SK-N-SH (cell line): ENCODE data around the gene NCOA5. TPM values are rescaled to one million over a fixed set of nuclear protein-coding genes. Genes with fewer than 3 reads are reported as not detected.

ENCODE experiments used
- CTCF ChIA-PET: fragments of 300-600, 350-600 bp; formaldehyde crosslinking; extraction: SDS; loops from one replicate; lab custom pipeline; 2021; lab: Yijun Ruan, JAX
- POLR2A ChIA-PET: fragments of 350-600 bp; sonication (Branson Sonifier 250); formaldehyde crosslinking; extraction: SDS; loops from one replicate; lab custom pipeline; 2020; ENCODE audit warnings: antibody characterized with exemption, inconsistent platforms; lab: Yijun Ruan, JAX
- DNase-seq: peaks from one replicate; pipeline ENCODE4 v3.0.0; 2012
- H2AFZ ChIP-seq: fragments of 200-600 bp; sonication (generic); 2 replicates; pipeline ENCODE4 v1.8.1; 2016; ENCODE audit warnings: antibody characterized with exemption, mild to moderate bottlenecking, low read depth
- H3F3A ChIP-seq: fragments of 200-600 bp; sonication (generic); replicated peaks from 2 replicates; pipeline ENCODE3; 2016; ENCODE audit warnings: antibody characterized with exemption, mild to moderate bottlenecking; ENCODE audit not compliant: insufficient read depth
- H3K27ac ChIP-seq, 2 experiments: fragments of 200-500 bp in 1 of 2; fragments of 200-600 bp in 1 of 2; sonication (Bioruptor generic) in 1 of 2; sonication (generic), shearing (Covaris generic) in 1 of 2; 2 replicates each; pipeline versions ENCODE4 v1.5.1 to v1.6.1; 2014 to 2016; ENCODE audit warnings: low read depth in 2 of 2, inconsistent platforms in 1 of 2, low read length in 1 of 2, mild to moderate bottlenecking in 1 of 2, mixed read lengths in 1 of 2
- H3K27me3 ChIP-seq: fragments of 200-600 bp; sonication (generic), shearing (Covaris generic); 2 replicates; pipeline ENCODE4 v1.6.1; 2016; ENCODE audit warnings: mixed run types; ENCODE audit not compliant: insufficient read depth
- H3K36me3 ChIP-seq, 2 experiments: fragments of 200-500 bp in 1 of 2; fragments of 200-600 bp in 1 of 2; sonication (Bioruptor generic) in 1 of 2; sonication (generic) in 1 of 2; replicated peaks in 1 of 2; 2 replicates each; pipeline versions ENCODE3 to v1.5.1; 2014 to 2016; ENCODE audit warnings: low read length in 1 of 2, mild to moderate bottlenecking in 1 of 2; ENCODE audit not compliant: insufficient read depth in 2 of 2, control insufficient read depth in 1 of 2
- H3K4me1 ChIP-seq, 2 experiments: fragments of 200-500 bp in 1 of 2; fragments of 200-600 bp in 1 of 2; sonication (Bioruptor generic) in 1 of 2; sonication (generic), shearing (Covaris generic) in 1 of 2; 2 replicates each; pipeline versions ENCODE4 v1.5.1 to v1.6.1; 2014 to 2016; ENCODE audit warnings: low read depth in 1 of 2, low read length in 1 of 2, mixed run types in 1 of 2; ENCODE audit not compliant: insufficient read depth in 2 of 2, control insufficient read depth in 1 of 2
- H3K4me2 ChIP-seq: fragments of 200-600 bp; sonication (generic), shearing (Covaris generic); 2 replicates; pipeline ENCODE4 v1.6.1; 2017; ENCODE audit warnings: mixed run types
- H3K4me3 ChIP-seq, 2 experiments: fragments of 200-500 bp in 1 of 2; fragments of 200-600 bp in 1 of 2; sonication (Bioruptor generic) in 1 of 2; sonication (generic), shearing (Covaris generic) in 1 of 2; 2 replicates each; pipeline versions ENCODE4 v1.5.1 to v1.8.1; 2014 to 2016; ENCODE audit warnings: low read depth in 2 of 2, inconsistent platforms in 1 of 2, low read length in 1 of 2, mild to moderate bottlenecking in 1 of 2, mixed read lengths in 1 of 2, moderate library complexity in 1 of 2
- H3K79me2 ChIP-seq: fragments of 200-600 bp; sonication (generic); 2 replicates; pipeline ENCODE4 v1.8.1; 2017; ENCODE audit warnings: mild to moderate bottlenecking; ENCODE audit not compliant: insufficient read depth
- H3K9ac ChIP-seq: fragments of 200-600 bp; sonication (generic); 2 replicates; pipeline ENCODE4 v1.6.1; 2017; ENCODE audit warnings: mixed run types
- H3K9me2 ChIP-seq: fragments of 200-600 bp; sonication (generic); 2 replicates; pipeline ENCODE4 v1.6.1; 2017; ENCODE audit warnings: mixed run types
- H3K9me3 ChIP-seq: fragments of 200-600 bp; sonication (generic); 2 replicates; pipeline ENCODE4 v1.6.1; 2017; ENCODE audit warnings: mixed run types, mild to moderate bottlenecking, moderate library complexity
- H4K20me1 ChIP-seq: fragments of 200-600 bp; sonication (generic); 2 replicates; pipeline ENCODE4 v1.6.1; 2017; ENCODE audit warnings: mild to moderate bottlenecking, mixed run types; ENCODE audit not compliant: insufficient read depth
- CHD2 ChIP-seq: fragments of 150-350 bp; IDR thresholded peaks from 2 replicates; pipeline ENCODE4 v1.6.1; 2018; ENCODE audit warnings: low read length; ENCODE audit not compliant: partially characterized antibody
- ELF1 ChIP-seq: IDR thresholded peaks from 2 replicates; pipeline ENCODE4 v1.4.0; 2012
- EP300 ChIP-seq, 2 experiments: IDR thresholded peaks; 2 replicates each; pipeline versions ENCODE4 v1.4.0 to v1.6.1; 2012; ENCODE audit warnings: borderline replicate concordance in 1 of 2, low read depth in 1 of 2, low read length in 1 of 2
- GABPA ChIP-seq: IDR thresholded peaks from 2 replicates; pipeline ENCODE4 v1.4.0; 2012; ENCODE audit warnings: low read depth, mild to moderate bottlenecking
- GATA2 ChIP-seq: sonication (generic); formaldehyde crosslinking; IDR thresholded peaks from 2 replicates; pipeline ENCODE4 v1.5.0; 2020; ENCODE audit warnings: mild to moderate bottlenecking, missing genetic modification reagents
- JUND ChIP-seq: IDR thresholded peaks from 2 replicates; pipeline ENCODE4 v1.4.0; 2012
- MEF2A ChIP-seq: IDR thresholded peaks from 2 replicates; pipeline ENCODE4 v1.4.0; 2012; ENCODE audit warnings: low read depth, borderline replicate concordance
- MXI1 ChIP-seq: IDR thresholded peaks from 2 replicates; pipeline ENCODE4 v1.6.1; 2012; ENCODE audit warnings: mild to moderate bottlenecking, low read depth, low read length, improper control_type of control experiment
- NFIC ChIP-seq: IDR thresholded peaks from 2 replicates; pipeline ENCODE4 v1.4.0; 2012; ENCODE audit warnings: borderline replicate concordance
- PBX3 ChIP-seq: IDR thresholded peaks from 2 replicates; pipeline ENCODE4; 2012
- POLR2AphosphoS5 ChIP-seq: IDR thresholded peaks from 2 replicates; pipeline ENCODE4 v1.6.1; 2012; ENCODE audit warnings: low read depth, low read length
- RCOR1 ChIP-seq: fragments of 150-350 bp; IDR thresholded peaks from 2 replicates; pipeline ENCODE4 v1.6.1; 2017; ENCODE audit warnings: antibody characterized with exemption, low read length
- REST ChIP-seq: IDR thresholded peaks from 2 replicates; pipeline ENCODE4 v1.6.1; 2012; ENCODE audit warnings: mild to moderate bottlenecking, low read depth, low read length, moderate library complexity
- RFX5 ChIP-seq: IDR thresholded peaks from 2 replicates; pipeline ENCODE4 v1.6.1; 2012; ENCODE audit warnings: mild to moderate bottlenecking, improper control_type of control experiment, low read length
- RXRA ChIP-seq: IDR thresholded peaks from 2 replicates; pipeline ENCODE4 v1.4.0; 2012; ENCODE audit warnings: low read depth, mild to moderate bottlenecking, borderline replicate concordance
- USF1 ChIP-seq: IDR thresholded peaks from 2 replicates; pipeline ENCODE4 v1.4.0; 2012; ENCODE audit warnings: low read depth, borderline replicate concordance
- USF2 ChIP-seq: fragments of 150-350 bp; IDR thresholded peaks from 2 replicates; pipeline ENCODE4 v1.6.1; 2017; ENCODE audit warnings: antibody characterized with exemption, low read length, low read depth, borderline replicate concordance
- WGBS: methylation state at CpG from one replicate; pipeline ENCODE4 v1.1.6; 2017; ENCODE audit warnings: low lambda C conversion rate; 5-methylcytosine and 5-hydroxymethylcytosine counted together
- polyA plus RNA-seq, 3 experiments: library from polyadenylated mRNA; depleted of rRNA; stranded (reverse); fragments of >200 nt; gene quantifications; 2 replicates each; pipeline ENCODE4 v1.2.3, GENCODE V29; 2012

NCOA5 gene
- polyA plus RNA-seq, 1 of the 3 experiments (the other 2 are of a cell fraction) = 20.4 TPM

- Histone ChIP-seq H3F3A (no peaks in the 10 kb centered on the region), H3K4me3 (no peak overlapping the region), H4K20me1 (no peaks in the 10 kb centered on the region), H3K9ac (no peak overlapping the region), H2AFZ (no peak overlapping the region), H3K27ac (no peak overlapping the region), H3K4me1 (peaks cover 0 to 6% of the 10 kb centered on the region in 2 experiments; a peak in 1 of 4 replicates)
- WGBS = 76% methylated on average over 5 of the region's 5 CpGs
- TF ChIP-seq REST = no peak
- TF ChIP-seq CHD2 = no peak
- TF ChIP-seq JUND = no peak
- no peak for TF ChIP-seq NFIC
- no peak for TF ChIP-seq USF2
- no peak for TF ChIP-seq RXRA
- no peak for TF ChIP-seq MEF2A
- TF ChIP-seq MXI1 = no peak
- TF ChIP-seq USF1 = no peak
- TF ChIP-seq EP300 (IDR thresholded peaks at IDR 0.05; ENCODE audit: borderline replicate concordance in 1 of 2, low read depth in 1 of 2, low read length in 1 of 2) = no peak
- TF ChIP-seq POLR2AphosphoS5 = no peak
- no peak for TF ChIP-seq ELF1
- TF ChIP-seq GABPA = no peak
- no peak for TF ChIP-seq PBX3
- no peak for TF ChIP-seq RCOR1
- TF ChIP-seq GATA2 (CRISPR knock-in tag) = no peak
- TF ChIP-seq RFX5 = no peak
- TF ChIP-seq, all 33 proteins: peak for 0
- H3K36me3 ChIP-seq = no peaks in the 10 kb centered on the region
- H3K27me3 ChIP-seq = peaks cover 11% of the 10 kb centered on the region
- no peaks in the 10 kb centered on the region for H3K9me2 ChIP-seq
- POLR2A ChIA-PET = no interaction called here
- no peaks in the 10 kb centered on the region for H3K9me3 ChIP-seq
- no peak overlapping the region for H3K4me2 ChIP-seq
- H3K79me2 ChIP-seq = no peaks in the 10 kb centered on the region
- CTCF ChIA-PET = interaction anchor here (0.8 to 1.7 kb wide), 2 partner anchors 17 to 24 kb away, joined by 3 to 6 read pairs; no protein-coding TSS in a partner anchor
- no peak for DNase-seq
Observed at GRCh38 chr20:46108435-46108841, 18.7 kb upstream of the NCOA5 start.
